Activated naive CD4-positive, alpha-beta T cell treated with anti-CD3 and anti-CD28 coated beads for 36 hours (primary cell): ENCODE results near the gene ABHD16B. TPM values are rescaled to one million over a fixed set of nuclear protein-coding genes. Genes with fewer than 3 reads are reported as not detected.
"Not testable (repeated sequence)": the region's sequence is repeated elsewhere in the genome, so short reads cannot be mapped to it uniquely, and the experiment has no call there.

ENCODE experiments used
- CTCF ChIA-PET: fragments of 350-600 bp; sonication (Branson Sonifier 250); formaldehyde crosslinking; loops from one replicate; lab custom pipeline; 2021; ENCODE audit warnings: antibody characterized with exemption; lab: Charles Lee
- DNase-seq: peaks from one replicate; pipeline ENCODE4 v3.0.0-alpha.2; 2020
- H3K27ac Mint-ChIP-seq: one replicate; pipeline ENCODE4 v1.8.0; 2021; ENCODE audit warnings: mild to moderate bottlenecking, mixed read lengths
- H3K27me3 Mint-ChIP-seq: one replicate; pipeline ENCODE4 v1.8.0; 2021; ENCODE audit warnings: low read depth, mixed read lengths
- H3K36me3 Mint-ChIP-seq: one replicate; pipeline ENCODE4 v1.8.0; 2021; ENCODE audit warnings: low read depth, mixed read lengths
- H3K4me1 Mint-ChIP-seq: one replicate; pipeline ENCODE4 v1.8.0; 2021; ENCODE audit warnings: low read depth, mixed read lengths
- H3K4me3 Mint-ChIP-seq: one replicate; pipeline ENCODE4 v1.8.0; 2021; ENCODE audit warnings: mild to moderate bottlenecking, moderate library complexity, mixed read lengths
- H3K9me3 Mint-ChIP-seq: one replicate; pipeline ENCODE4 v1.8.0; 2021; ENCODE audit warnings: mixed read lengths
- intact Hi-C: fragments of 100-400 bp; cut with micrococcal nuclease; formaldehyde crosslinking; loops from one replicate; pipeline ENCODE4 v1.15.1; 2023
- total RNA-seq, 2 experiments: library from RNA; stranded (reverse); gene quantifications; one replicate each; pipeline ENCODE4 v1.2.3, GENCODE V29; 2021

ABHD16B gene
- total RNA-seq, 2 experiments from 2014 or later = not detected

GRCh38 chr20:63876489-63877036, 15.3 kb downstream of the ABHD16B start:
- H3K36me3 Mint-ChIP-seq = peaks cover 25% of the 10 kb centered on the region
- intact Hi-C loops = no loop called here
- no peak overlapping the region for H3K27ac Mint-ChIP-seq
- no peak overlapping the region for H3K4me3 Mint-ChIP-seq
- CTCF ChIA-PET = interaction anchor here (0.6 kb wide), 1 partner anchor 15 kb away, joined by 3 read pairs; no protein-coding TSS in a partner anchor
- no peaks in the 10 kb centered on the region for H3K9me3 Mint-ChIP-seq
- no peak for DNase-seq
- peaks cover 15% of the 10 kb centered on the region for H3K4me1 Mint-ChIP-seq
- no peaks in the 10 kb centered on the region for H3K27me3 Mint-ChIP-seq

DNA sequence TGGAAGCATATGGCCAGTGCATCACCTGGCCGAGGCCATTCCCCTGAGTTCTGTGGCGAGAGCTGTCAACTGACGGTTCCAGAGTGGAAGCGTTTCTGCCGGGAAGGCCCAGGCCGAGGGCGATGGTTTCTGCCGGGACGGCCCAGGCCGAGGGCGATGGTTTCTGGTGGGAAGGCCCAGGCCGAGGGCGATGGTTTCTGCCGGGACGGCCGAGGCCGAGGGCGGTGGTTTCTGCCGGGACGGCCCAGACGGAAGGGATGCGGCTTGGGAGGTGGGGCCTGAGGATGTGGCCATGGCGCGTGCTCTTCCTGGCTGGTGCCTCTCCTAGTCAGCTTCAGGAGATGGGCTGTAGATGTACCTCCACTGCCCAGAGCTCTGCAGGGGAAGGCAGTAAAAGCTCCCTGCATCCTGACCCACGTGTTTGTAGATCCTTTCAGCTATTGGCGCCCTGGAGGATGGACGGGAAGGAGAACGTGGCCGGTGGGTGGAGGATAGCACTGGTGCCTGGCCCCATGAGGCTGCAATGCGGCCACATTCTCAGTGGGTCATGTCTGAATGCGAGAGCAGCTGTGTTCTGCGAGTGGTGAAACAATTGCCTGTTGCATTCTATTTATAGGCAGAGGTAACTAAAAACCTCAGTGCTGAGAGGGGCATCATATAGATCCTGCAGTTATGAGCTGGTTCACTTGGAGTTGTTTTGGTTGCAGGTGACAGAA, 16.6 kb downstream of the ABHD16B start:
- intact Hi-C loops = no loop called here
- no peak for DNase-seq
- no peak overlapping the region for H3K27ac Mint-ChIP-seq
- no peaks in the 10 kb centered on the region for H3K27me3 Mint-ChIP-seq
- H3K36me3 Mint-ChIP-seq = peaks cover 22% of the 10 kb centered on the region
- no peaks in the 10 kb centered on the region for H3K9me3 Mint-ChIP-seq
- H3K4me3 Mint-ChIP-seq = no peak overlapping the region
- peaks cover 11% of the 10 kb centered on the region for H3K4me1 Mint-ChIP-seq
- CTCF ChIA-PET = interaction anchor here (1.2 kb wide), 1 partner anchor 96 kb away, joined by 4 read pairs; no protein-coding TSS in a partner anchor

- H3K27ac Mint-ChIP-seq = no peak overlapping the region
- intact Hi-C loops = no loop called here
Measured at GRCh38 chr20:63878899-63879663, 17.8 kb downstream of the ABHD16B start.

GRCh38 chr20:63880901-63881300, 19.6 kb downstream of the ABHD16B start:
- H3K9me3 Mint-ChIP-seq, H3K27ac Mint-ChIP-seq, intact Hi-C loops, H3K4me1 Mint-ChIP-seq, DNase-seq, H3K27me3 Mint-ChIP-seq, H3K4me3 Mint-ChIP-seq, CTCF ChIA-PET: not testable (repeated sequence)
- H3K36me3 Mint-ChIP-seq = peaks cover 15% of the 10 kb centered on the region

More at GRCh38 chr20:63878899-63879663, 17.8 kb downstream of the ABHD16B start:
- H3K27me3 Mint-ChIP-seq = no peaks in the 10 kb centered on the region
- no peak overlapping the region for H3K4me3 Mint-ChIP-seq
- H3K36me3 Mint-ChIP-seq = peaks cover 21% of the 10 kb centered on the region
- peaks cover 3% of the 10 kb centered on the region for H3K4me1 Mint-ChIP-seq
- CTCF ChIA-PET = interaction anchor here (0.6 to 1.2 kb wide), 2 partner anchors 95 to 152 kb away, joined by 3 to 4 read pairs; no protein-coding TSS in a partner anchor
- DNase-seq = no peak
- no peaks in the 10 kb centered on the region for H3K9me3 Mint-ChIP-seq

DNA sequence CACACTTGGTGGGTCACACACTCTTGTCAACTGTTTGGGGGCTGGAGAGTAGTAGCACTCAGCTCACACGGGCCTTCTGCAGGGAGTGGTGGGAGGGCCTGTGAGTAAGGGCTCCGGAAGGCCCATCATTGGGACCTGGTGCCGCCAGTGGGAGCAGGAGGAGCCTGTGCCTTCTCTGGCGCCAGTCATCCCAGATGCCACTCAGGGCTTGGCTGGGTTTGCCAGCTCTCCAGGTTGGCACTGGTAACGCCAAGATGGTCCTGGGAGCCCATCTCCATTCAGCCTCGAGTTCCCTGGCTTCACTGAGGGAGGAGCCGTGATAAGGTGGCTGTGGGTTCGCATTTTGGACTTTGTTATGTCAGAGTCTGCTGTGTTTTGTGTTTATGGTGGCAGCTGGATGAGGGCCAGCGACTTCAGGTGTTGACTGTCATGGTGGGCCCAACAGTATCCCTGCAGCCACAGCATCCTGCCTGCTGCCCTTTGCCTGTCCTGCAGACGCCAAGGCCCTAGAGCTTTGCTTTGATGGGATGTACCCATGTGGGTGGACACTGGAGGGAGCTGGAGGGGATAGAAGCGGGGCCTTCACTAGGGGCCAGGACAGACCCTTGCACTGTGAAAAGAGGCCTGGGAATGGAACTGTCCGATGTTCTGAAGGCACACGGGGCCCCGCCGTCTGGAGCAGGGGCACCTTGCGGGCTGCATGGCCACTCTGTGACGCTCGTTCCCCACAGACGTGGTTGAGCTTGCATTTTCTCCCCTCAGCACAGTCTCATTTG, 20.3 kb downstream of the ABHD16B start:
- Mint-ChIP-seq H3K36me3 (peaks cover 10% of the 10 kb centered on the region), H3K4me3 (no peak overlapping the region), H3K4me1 (no peaks in the 10 kb centered on the region), H3K9me3 (no peaks in the 10 kb centered on the region), H3K27me3 (no peaks in the 10 kb centered on the region), H3K27ac (no peak overlapping the region)
- no peak for DNase-seq
- intact Hi-C loops = no loop called here
- CTCF ChIA-PET = no interaction called here

DNA sequence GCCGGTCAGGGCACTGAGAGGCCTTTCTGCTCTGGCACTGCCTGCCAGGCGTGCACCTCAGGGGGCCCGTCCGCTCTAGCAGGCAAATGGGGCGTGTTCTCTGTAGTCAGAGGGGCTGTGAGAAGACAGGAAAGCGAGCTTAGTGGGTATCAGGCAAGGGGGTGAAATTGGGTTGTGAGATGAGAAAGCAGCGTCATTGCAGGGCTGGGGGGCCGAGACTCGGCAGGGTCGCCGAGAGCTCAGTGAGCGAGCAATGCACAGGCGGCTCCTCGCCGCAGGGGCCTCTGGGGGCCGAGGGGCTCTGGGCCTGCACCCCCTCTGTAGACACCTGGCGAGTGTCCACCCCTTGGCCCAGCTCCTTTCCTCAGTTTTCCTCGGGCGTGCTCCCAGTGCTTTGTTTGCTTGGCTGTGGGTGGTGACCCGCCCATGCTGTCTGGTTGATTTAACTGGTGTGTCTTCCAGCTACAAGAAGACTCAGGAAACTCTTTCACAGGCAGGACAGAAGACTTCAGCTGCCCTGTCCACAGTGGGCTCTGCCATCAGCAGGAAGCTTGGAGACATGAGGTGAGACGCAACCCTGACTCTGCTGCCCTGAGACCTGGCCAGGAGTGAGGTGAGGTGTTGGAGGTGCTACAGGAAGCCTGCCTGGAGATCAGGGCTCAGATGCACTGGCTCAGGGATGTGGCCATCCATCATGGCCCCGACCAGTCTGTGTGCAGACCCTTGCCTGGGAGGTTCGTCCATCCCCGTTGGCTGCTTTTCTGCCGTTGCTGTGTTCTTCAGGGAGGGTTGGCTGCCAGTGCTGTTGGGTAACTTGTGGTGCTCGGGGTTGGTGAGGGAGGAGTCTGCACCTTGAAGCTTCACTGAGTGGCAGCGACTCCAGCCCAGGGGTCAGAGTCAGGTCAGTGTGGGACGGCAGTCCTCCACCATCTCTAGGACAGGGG, 21.2 kb downstream of the ABHD16B start:
- intact Hi-C loops = no loop called here
- Mint-ChIP-seq H3K36me3 (peaks cover 11% of the 10 kb centered on the region), H3K9me3 (no peaks in the 10 kb centered on the region), H3K27ac (no peak overlapping the region), H3K4me3 (no peak overlapping the region), H3K27me3 (no peaks in the 10 kb centered on the region), H3K4me1 (no peaks in the 10 kb centered on the region)
- CTCF ChIA-PET = no interaction called here
- DNase-seq = no peak

GRCh38 chr20:63883201-63883593, 21.9 kb downstream of the ABHD16B start:
- Mint-ChIP-seq H3K4me3 (no peak overlapping the region), H3K4me1 (no peaks in the 10 kb centered on the region), H3K36me3 (peaks cover 11% of the 10 kb centered on the region), H3K27ac (no peak overlapping the region), H3K9me3 (no peaks in the 10 kb centered on the region), H3K27me3 (no peaks in the 10 kb centered on the region)
- CTCF ChIA-PET = interaction anchor here (0.6 kb wide), 1 partner anchor 26 kb away, joined by 3 read pairs; no protein-coding TSS in a partner anchor
- no peak for DNase-seq
- intact Hi-C loops = no loop called here

DNA sequence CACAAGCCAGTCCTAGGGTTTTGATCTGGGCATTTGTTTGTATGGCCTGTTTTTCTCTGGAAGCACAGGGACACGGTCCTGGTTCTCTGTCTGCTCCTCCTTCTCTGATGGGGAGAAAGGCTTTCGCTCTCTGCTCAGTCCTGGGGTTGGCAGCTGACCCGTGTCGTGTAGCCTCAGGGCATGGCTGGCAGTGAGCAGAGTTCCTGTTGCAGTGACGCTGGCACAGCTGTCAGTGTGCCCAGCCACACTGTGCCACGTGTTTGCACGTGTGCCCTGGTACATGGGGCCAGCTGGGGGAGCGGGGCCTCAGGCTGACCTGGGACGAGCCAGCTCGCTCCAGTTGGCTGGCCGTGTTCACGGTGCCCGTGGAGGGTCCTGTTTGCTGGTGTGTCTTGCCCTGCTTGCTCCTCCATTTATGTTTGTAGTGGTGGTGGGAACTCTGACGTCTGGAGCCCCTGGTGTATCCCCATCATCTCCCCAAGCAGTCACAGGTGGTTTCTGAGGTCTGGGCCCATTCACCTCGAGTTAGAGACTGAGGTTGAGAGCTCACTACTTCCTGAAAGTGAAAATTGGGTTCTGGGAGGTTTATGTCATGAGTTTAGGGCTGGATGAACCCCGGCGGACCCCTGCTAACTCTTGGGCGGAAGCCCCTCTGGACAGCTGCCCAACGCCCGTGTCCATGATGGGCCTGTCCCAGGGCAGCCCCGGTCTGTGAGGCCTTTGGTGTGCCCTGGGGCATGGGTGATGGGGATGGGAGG, 23.4 kb downstream of the ABHD16B start:
- Mint-ChIP-seq H3K27ac (no peak overlapping the region), H3K36me3 (peaks cover 15% of the 10 kb centered on the region), H3K4me3 (no peak overlapping the region), H3K27me3 (no peaks in the 10 kb centered on the region), H3K9me3 (no peaks in the 10 kb centered on the region), H3K4me1 (no peaks in the 10 kb centered on the region)
- CTCF ChIA-PET = no interaction called here
- no peak for DNase-seq
- intact Hi-C loops = no loop called here

- no peaks in the 10 kb centered on the region for H3K4me1 Mint-ChIP-seq
- no peaks in the 10 kb centered on the region for H3K27me3 Mint-ChIP-seq
- CTCF ChIA-PET = no interaction called here
- no peak overlapping the region for H3K27ac Mint-ChIP-seq
- H3K36me3 Mint-ChIP-seq = peaks cover 15% of the 10 kb centered on the region
- intact Hi-C loops = no loop called here
- H3K9me3 Mint-ChIP-seq = no peaks in the 10 kb centered on the region
- no peak overlapping the region for H3K4me3 Mint-ChIP-seq
- DNase-seq = no peak
Measured at GRCh38 chr20:63885264-63886053, 24.2 kb downstream of the ABHD16B start.

DNA sequence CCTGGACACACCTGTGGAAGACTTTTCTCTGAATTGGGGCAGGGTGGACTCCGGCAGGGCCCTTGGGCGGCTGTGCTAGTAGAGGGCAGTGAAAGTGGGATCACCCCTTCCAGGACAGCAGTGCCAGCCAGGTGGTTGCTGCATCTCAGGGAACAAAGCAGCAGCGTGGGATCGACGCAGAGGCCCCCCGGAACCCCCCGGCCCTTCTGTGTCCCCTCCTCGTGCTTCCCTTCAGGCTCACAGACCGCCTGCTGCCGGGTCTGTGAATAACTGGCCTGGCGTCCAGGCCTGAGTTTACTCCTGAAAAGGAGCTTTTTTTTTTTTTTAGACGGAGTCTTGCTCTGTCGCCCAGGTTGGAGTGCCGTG, 24.7 kb downstream of the ABHD16B start:
- H3K4me1 Mint-ChIP-seq = no peaks in the 10 kb centered on the region
- peaks cover 15% of the 10 kb centered on the region for H3K36me3 Mint-ChIP-seq
- H3K27ac Mint-ChIP-seq = no peak overlapping the region
- no peak for DNase-seq
- CTCF ChIA-PET = no interaction called here
- no peak overlapping the region for H3K4me3 Mint-ChIP-seq
- intact Hi-C loops = no loop called here
- H3K9me3 Mint-ChIP-seq = no peaks in the 10 kb centered on the region
- H3K27me3 Mint-ChIP-seq = no peaks in the 10 kb centered on the region
